CD4-positive, alpha-beta T cell treated with Interleukin-17A for 1 hour (primary cell): Measurements from ENCODE around the gene TRIM9.

Experiments
- DNase-seq: peaks from one replicate; pipeline ENCODE4 v3.0.0-alpha.2; 2020

Gene TRIM9

DNA sequence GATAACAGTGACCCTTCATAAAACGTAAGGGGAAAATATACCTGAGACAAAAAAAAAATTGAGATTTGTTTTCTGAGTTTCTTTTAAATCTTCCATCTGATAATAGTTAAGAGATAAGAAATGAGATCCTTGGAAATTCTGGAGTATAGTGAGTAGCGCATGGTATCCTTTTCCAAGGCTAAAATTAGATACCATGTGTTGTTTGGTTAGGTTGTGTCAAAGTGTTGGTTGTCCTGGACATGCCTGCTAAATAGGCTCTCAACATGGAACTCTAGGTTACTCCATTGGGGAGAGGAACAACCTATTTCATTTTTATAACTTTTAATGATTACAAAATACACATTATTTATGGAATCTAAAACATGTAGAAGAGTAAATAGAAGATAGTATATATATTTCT, 165.4 kb downstream of the TRIM9 start:
- DNase-seq = no peak

DNA sequence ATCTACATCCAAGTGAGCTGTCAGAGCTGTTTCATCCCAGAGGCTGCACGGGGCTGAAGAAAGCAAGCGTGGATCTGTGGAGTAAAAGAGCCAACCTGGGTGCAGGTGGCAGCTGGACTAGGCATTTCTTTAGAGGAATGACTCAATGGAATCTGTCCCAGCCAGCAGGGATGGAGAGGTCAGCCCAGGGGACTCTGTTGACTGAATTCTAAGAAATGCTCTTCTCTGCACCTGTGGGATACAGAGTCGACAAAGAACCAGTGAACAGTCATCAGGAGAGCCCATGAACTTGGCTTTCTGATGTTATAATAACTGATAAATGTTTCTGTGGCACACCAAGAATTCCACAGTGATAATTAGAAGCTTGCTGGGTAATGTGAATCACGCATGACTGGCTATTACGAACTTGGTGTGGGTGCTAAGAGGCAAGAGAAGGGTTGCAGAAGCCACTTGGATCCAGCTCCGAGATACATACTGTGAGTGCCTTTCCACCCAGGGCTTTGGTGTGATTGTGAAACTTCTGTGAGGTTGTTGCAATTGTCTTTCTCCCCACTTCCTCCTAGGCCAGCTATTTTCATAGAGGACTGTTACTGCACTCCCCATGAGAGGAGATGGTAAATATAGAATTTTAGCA, 166.8 kb downstream of the TRIM9 start:
- no peak for DNase-seq

DNA sequence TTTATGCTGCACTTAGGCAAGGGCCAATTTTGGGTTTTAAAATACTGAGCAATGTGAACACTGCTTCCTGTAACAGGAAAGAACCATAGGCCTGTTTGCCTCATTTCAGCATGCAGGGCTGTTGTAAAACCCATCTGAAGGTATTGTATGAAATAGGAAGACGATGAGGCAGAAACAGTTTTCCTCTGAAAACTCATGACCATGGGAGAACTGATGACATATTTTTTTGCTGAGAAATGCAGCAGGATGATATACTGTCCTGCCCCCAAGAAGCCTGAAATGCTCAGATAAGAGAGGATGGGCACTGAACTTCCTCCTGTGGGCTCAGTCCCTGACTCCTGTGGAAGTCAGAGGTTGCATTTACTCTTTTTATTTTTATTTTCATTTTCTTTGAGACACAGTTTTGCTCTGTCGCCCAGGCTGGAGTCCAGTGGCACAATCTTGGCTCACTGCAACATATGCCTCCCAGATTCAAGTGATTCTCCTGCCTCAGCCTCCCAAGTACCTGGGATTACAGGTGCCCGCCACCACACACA, 168.0 kb downstream of the TRIM9 start:
- no peak for DNase-seq
